MG63 (cell line): Measurements from ENCODE around the gene PPM1G. TPM values are rescaled to one million over a fixed set of nuclear protein-coding genes. Genes with fewer than 3 reads are reported as not detected.
A peak's percentile ranks its signal among the peaks of the same experiment; 100 is the strongest.

Experiments used
- DNase-seq: peaks from one replicate; pipeline ENCODE4 v3.0.0-alpha.2; 2020
- H3K27me3 ChIP-seq: fragments of 250-450 bp; sonication (Bioruptor Pico); 2 replicates; pipeline ENCODE4 v1.5.1; 2020; ENCODE audit warnings: mild to moderate bottlenecking, moderate library complexity
- H3K36me3 ChIP-seq: fragments of 250-450 bp; sonication (Bioruptor Pico); 2 replicates; pipeline ENCODE4 v1.5.1; 2020; ENCODE audit warnings: mild to moderate bottlenecking, moderate library complexity
- H3K4me3 ChIP-seq: fragments of 250-450 bp; sonication (Bioruptor Pico); 2 replicates; pipeline ENCODE4 v1.5.1; 2020; ENCODE audit warnings: mild to moderate bottlenecking, moderate library complexity
- H3K9me3 ChIP-seq: fragments of 250-450 bp; sonication (Bioruptor Pico); 2 replicates; pipeline ENCODE4 v1.5.1; 2020; ENCODE audit warnings: mild to moderate bottlenecking, moderate library complexity
- total RNA-seq: library from RNA; depleted of rRNA; stranded (reverse); fragments of >200 nt; shearing (Covaris generic); gene quantifications from 2 replicates; pipeline ENCODE4 v1.2.3, GENCODE V29; 2014; ENCODE audit warnings: low replicate concordance; rRNA removed

PPM1G gene, protein sequence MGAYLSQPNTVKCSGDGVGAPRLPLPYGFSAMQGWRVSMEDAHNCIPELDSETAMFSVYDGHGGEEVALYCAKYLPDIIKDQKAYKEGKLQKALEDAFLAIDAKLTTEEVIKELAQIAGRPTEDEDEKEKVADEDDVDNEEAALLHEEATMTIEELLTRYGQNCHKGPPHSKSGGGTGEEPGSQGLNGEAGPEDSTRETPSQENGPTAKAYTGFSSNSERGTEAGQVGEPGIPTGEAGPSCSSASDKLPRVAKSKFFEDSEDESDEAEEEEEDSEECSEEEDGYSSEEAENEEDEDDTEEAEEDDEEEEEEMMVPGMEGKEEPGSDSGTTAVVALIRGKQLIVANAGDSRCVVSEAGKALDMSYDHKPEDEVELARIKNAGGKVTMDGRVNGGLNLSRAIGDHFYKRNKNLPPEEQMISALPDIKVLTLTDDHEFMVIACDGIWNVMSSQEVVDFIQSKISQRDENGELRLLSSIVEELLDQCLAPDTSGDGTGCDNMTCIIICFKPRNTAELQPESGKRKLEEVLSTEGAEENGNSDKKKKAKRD
- total RNA-seq, result 139 and 145 TPM in 2 replicates

DNA sequence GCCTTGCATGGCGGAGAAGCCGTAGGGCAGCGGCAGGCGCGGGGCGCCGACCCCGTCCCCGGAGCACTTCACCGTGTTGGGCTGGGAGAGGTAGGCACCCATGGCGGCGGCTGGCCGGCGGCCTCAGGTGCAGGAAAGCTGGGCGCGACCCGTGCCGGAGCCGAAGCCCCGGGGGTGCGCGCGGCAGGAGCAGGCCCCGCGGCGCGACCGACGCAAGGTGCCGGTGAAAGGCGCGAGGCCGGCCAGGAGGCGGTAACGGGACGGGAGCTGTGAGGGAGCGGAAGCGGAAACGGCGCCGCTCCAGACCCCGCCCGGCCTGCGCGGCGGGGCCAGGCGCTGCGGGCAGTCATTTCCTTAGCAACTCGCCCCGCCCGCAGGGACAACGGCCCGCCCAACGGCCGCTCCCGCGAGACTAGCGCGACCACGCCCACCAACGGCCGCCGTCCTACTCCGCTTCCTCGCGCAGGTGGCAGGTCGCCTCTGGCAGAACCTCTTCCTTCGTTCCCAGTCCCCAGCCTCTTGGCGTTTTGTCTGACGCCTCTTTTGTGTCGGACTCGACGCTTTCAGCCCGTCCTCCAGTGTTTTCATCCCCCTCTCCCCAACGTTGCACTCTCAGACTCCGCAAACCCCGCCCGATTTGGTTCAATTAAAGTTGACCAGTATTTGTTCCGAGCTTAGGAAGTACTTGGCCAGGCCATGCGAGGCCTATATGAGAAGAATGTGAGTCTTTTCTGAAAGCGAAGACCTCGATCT lies at the start of gene PPM1G:
Gene PPM1G (minus strand): TSS at position 271 of the 753 bp plus-strand sequence. CDS start 169 bp downstream, at position 102.
- Histone ChIP-seq H3K27me3 (no peaks in the 10 kb centered on the region), H3K36me3 (peaks cover 28% of the 10 kb centered on the region), H3K4me3 (peak within 1 kb of the TSS; percentile 75), H3K9me3 (no peaks in the 10 kb centered on the region)
- DNase-seq, result peak; percentile 93

DNA sequence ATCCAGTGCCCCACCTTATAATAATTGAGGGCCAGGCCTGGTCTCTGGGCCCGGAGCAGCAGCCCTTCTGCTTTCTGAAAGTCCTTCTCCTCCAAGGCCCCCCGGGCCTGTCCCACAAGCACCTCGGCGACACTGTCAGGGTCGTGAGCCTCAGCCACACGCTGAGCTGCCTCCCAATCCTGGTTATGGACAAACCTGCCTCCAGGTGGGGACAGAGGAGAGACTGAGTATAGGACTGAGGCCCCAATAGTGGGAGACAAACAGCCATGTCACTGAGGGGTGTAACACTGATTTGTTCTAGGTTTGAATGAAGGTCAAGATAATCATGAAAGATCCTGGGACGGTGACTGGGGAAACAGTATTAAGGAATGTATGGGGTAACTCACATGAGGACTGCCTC lies 44.6 kb upstream of the PPM1G start:
- Histone ChIP-seq H3K4me3 (no peak overlapping the region), H3K9me3 (no peaks in the 10 kb centered on the region), H3K27me3 (no peaks in the 10 kb centered on the region), H3K36me3 (peaks cover 8% of the 10 kb centered on the region)
- no peak for DNase-seq

DNA sequence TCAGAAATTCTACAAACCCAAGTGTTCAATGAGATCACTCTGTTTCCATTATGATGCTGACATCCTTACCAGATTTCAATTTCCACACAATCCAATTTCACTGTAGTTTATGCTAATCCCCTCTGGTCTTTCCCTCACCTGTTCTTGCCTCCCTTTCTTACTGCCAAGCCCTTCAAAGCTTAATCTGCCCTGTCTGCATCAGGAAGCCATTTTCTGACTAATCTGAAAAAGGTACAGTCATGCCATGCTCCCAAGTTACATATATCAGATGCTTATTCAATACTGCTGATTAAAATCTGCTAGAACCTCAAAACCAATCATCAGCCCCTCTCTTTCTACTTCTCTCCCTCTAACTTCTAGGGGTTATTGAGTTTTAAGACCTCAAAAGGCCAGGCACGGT lies 41.7 kb upstream of the PPM1G start:
- H3K27me3 ChIP-seq, result no peaks in the 10 kb centered on the region
- no peak for DNase-seq
- H3K4me3 ChIP-seq, result no peak overlapping the region
- no peaks in the 10 kb centered on the region for H3K9me3 ChIP-seq
- peaks cover 22% of the 10 kb centered on the region for H3K36me3 ChIP-seq

DNA sequence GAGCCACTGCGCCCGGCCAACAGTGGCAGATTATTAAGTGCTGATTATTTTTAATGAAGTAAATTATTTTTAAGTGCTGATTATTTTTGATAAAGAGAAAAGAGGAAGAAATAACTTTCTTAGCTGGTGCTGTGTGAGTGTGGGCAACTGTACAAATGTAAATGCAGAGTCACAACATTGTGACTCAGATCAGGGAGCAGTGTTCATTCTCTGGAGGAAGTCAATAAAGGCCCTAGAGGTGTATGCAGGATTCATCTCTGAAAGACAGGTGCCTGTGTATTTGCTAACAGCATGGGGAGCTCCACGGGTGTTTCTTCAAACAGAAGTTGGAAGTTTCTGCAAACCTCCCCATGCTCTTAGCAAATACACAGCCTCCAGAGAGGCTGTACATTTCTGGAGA lies 39.0 kb upstream of the PPM1G start:
- Histone ChIP-seq H3K27me3 (no peaks in the 10 kb centered on the region), H3K4me3 (no peak overlapping the region), H3K36me3 (peaks cover 26% of the 10 kb centered on the region), H3K9me3 (no peaks in the 10 kb centered on the region)
- no peak for DNase-seq

DNA sequence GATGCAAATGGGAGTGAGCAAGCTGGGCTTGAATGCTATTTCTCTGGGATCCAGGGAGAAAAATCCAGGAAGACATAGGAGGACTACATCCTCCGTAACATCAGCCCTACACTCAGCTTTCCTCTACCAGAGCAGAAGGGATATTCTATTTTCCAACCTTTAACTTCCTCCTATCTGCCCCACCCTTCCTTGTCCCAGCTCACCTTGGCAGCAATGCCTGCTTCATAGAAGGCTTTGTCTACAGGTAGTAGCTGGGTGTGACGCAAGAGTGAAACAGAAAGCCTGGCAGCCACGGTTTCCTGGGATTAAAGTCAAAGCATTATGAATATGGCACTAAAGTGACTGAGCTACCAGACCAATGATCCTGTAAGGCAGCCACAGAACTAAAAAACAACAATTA lies 36.7 kb upstream of the PPM1G start:
- Histone ChIP-seq H3K9me3 (no peaks in the 10 kb centered on the region), H3K27me3 (no peaks in the 10 kb centered on the region), H3K4me3 (no peak overlapping the region), H3K36me3 (peaks cover 26% of the 10 kb centered on the region)
- no peak for DNase-seq

DNA sequence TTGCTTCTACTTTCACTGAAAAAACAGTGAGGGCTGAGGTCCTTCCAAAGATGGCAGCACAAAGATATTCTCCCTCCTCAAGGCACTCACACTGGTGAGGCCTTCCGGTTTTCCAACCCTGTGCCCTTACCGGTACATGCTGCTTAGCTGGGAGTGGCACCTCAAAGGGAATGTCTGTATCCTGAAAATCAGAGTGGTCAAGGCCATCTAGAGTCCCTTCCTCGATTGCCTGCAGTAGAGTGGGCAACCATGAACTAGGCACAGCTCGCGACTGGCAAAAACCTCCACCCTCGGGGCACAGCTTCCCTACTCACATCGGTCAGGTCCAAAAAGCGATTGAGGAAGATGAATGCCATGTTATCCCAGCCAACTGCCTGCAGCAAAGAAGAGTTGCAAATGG lies 36.2 kb upstream of the PPM1G start:
- no peak for DNase-seq
- Histone ChIP-seq H3K9me3 (no peaks in the 10 kb centered on the region), H3K27me3 (no peaks in the 10 kb centered on the region), H3K4me3 (no peak overlapping the region), H3K36me3 (peaks cover 30% of the 10 kb centered on the region)

DNA sequence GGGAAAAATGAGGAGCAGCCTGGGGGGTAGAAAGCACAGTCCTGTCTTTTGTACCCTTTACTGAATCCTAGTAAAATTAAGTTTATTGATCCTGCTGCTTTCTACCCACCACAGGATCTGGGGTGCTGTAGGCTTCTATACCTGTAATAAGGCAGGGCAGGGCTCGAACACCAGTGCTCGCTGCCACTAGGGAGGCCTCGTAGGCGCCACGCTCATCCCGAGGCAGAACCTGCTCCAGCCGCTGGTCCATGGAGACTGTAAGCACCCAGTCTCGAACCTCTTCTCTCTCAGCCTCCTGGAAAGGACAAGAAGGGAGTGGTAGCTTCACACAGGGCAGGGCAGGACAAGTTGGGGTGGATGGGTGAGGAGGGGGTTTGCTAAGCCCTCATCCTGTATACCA lies 35.8 kb upstream of the PPM1G start:
- Histone ChIP-seq H3K36me3 (peaks cover 35% of the 10 kb centered on the region), H3K9me3 (no peaks in the 10 kb centered on the region), H3K4me3 (no peak overlapping the region), H3K27me3 (no peaks in the 10 kb centered on the region)
- no peak for DNase-seq

DNA sequence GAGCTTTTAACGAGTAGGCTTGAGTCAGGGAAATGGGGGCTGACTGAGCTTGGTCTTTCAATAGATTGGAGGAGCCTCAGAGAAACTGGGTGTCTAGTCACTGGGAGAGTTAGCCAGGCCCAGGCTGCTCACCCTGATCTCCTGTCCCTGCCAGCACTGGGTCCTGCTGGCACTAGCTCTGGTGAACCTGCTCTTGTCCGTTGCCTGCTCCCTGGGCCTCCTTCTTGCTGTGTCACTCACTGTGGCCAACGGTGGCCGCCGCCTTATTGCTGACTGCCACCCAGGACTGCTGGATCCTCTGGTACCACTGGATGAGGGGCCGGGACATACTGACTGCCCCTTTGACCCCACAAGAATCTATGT lies 33.5 kb upstream of the PPM1G start:
- H3K36me3 ChIP-seq, result peaks cover 38% of the 10 kb centered on the region
- H3K4me3 ChIP-seq, result no peak overlapping the region
- no peak for DNase-seq
- no peaks in the 10 kb centered on the region for H3K9me3 ChIP-seq
- H3K27me3 ChIP-seq, result no peaks in the 10 kb centered on the region

DNA sequence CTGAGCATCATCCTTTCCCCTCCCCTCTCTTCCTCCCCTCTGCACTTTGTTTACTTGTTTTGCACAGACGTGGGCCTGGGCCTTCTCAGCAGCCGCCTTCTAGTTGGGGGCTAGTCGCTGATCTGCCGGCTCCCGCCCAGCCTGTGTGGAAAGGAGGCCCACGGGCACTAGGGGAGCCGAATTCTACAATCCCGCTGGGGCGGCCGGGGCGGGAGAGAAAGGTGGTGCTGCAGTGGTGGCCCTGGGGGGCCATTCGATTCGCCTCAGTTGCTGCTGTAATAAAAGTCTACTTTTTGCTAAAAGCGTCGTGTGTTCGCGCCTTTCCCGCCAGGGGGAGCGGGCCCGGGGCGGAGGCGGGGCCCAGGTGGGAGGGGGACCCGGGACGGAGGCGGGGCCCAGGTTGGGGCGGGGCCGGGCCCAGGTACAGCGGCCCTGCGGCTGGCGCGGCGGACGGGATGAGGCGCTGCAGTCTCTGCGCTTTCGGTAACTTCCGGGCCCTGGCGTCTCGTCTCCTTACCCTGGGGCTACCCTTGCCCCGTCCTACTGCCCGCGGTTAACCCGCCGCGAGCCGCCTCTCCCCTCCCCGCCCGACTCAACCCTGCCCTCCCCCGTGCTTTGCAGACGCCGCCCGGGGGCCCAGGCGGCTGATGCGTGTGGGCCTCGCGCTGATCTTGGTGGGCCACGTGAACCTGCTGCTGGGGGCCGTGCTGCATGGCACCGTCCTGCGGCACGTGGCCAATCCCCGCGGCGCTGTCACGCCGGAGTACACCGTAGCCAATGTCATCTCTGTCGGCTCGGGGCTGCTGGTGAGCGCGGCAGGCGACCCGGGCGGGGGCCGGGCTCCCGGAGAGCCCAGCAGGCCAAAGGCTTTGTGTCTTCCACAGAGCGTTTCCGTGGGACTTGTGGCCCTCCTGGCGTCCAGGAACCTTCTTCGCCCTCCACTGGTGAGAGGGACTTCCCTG lies 32.8 kb upstream of the PPM1G start, which contains the start of gene KRTCAP3:
Gene KRTCAP3 (plus strand): TSS at position 424 of the 962 bp plus-strand sequence. CDS start 32 bp downstream, at position 456.
- H3K4me3 ChIP-seq, result no peak within 1 kb of the TSS
- no peaks in the 10 kb centered on the region for H3K9me3 ChIP-seq
- peaks cover 35% of the 10 kb centered on the region for H3K36me3 ChIP-seq
- no peaks in the 10 kb centered on the region for H3K27me3 ChIP-seq
- no peak for DNase-seq

DNA sequence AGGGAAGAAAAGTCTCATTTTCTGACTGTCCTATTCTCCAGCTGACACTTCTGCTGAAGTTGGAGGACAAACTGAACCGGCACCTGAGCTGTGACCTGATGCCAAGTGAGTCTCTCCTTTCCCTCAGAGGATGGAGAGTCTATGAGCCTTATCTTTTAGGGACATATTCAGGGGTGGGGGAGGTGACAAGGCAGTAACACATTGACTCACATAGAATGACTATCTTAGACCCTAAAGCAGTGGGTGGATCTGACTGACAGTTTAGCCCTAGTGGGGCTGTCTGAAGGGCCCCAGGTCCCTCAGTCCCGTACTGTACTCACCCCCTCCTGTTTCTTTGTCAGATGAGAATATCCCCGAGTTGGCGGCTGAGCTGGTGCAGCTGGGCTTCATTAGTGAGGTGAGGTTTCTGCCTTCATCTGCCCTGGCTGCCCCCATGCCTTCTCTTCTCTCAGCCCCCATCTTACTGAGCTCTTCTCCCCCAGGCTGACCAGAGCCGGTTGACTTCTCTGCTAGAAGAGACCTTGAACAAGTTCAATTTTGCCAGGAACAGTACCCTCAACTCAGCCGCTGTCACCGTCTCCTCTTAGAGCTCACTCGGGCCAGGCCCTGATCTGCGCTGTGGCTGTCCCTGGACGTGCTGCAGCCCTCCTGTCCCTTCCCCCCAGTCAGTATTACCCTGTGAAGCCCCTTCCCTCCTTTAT lies 32.0 kb upstream of the PPM1G start:
- Histone ChIP-seq H3K27me3 (no peaks in the 10 kb centered on the region), H3K9me3 (no peaks in the 10 kb centered on the region), H3K36me3 (peaks cover 36% of the 10 kb centered on the region), H3K4me3 (no peak overlapping the region)
- DNase-seq, result no peak

DNA sequence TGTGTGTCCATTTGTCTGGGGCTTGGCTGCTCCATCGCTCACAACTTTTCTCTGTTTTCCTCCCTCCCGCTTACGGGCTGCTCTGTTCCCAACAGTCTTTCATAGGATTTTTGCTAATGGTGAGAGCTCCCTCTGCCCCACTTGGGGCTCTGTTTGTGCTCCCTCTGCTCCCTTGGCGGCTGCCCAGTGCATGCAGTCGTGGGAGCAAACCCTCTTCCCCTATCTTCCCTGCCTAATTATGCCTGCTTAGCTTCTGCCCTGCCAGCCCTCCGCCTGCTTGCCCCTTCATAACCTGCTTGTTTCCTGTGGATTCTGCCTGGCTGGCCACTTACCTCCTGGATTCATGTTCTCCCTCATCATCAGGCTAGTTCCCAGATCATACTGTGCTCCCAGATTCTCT lies 26.2 kb upstream of the PPM1G start:
- no peaks in the 10 kb centered on the region for H3K27me3 ChIP-seq
- DNase-seq, result no peak
- no peak overlapping the region for H3K4me3 ChIP-seq
- H3K36me3 ChIP-seq, result peaks cover 52% of the 10 kb centered on the region
- no peaks in the 10 kb centered on the region for H3K9me3 ChIP-seq

DNA sequence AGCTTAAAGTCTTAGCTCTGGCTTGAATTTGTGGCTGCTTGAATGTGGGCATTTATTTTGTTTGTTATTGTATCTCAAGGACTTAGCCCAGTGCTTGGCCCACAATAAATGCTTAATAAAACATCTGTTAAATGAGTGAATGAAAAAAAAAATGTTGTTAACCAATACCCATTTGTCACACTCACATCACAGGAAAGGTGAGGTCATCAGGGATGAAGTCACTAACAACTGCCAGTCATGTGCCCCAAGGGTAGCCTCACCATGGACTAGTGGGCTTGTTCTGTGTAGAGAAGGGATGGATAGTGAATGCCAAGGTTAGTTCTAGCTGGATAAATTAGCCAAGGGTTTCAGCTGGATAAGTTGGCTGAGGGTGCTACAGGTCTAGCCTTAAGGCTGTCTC lies 22.0 kb upstream of the PPM1G start:
- DNase-seq, result peak; percentile 53
- no peaks in the 10 kb centered on the region for H3K9me3 ChIP-seq

DNA sequence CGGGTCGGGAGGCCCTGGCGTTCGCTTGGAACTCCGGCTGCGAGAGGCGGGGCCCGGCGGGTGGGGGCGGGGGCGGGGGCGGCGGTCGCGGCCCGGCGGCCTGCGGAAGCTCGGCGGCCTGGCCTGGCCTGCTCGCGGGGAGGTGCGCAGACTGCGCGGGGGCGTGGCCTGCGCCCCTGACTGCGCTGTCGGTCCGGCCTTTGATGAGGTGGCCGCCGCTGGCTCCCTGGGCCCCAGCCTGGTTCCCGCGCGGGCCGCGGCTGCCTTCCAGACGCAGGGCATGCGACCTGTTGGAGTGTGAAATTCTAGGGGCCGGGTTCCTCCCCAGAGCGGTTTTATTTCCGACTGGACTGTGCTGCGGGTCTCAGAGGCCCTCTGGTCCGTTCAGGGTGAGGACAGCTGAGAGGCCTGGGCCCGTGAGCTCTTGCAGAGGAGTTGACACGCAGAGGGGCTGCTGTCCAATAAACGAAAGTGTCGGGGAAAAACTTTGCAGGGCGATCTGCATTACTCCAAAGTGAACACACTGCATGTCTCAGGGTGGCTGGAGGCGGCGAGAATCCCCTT lies 19.7 kb upstream of the PPM1G start:
- H3K9me3 ChIP-seq, result no peaks in the 10 kb centered on the region
- H3K27me3 ChIP-seq, result no peaks in the 10 kb centered on the region
- H3K36me3 ChIP-seq, result peaks cover 14% of the 10 kb centered on the region
- DNase-seq, result peak; percentile 90
- peak overlapping the region; percentile 100 for H3K4me3 ChIP-seq

More for the DNA sequence above, 22.0 kb upstream of the PPM1G start:
- Histone ChIP-seq H3K36me3 (peaks cover 36% of the 10 kb centered on the region), H3K4me3 (no peak overlapping the region), H3K27me3 (no peaks in the 10 kb centered on the region)

DNA sequence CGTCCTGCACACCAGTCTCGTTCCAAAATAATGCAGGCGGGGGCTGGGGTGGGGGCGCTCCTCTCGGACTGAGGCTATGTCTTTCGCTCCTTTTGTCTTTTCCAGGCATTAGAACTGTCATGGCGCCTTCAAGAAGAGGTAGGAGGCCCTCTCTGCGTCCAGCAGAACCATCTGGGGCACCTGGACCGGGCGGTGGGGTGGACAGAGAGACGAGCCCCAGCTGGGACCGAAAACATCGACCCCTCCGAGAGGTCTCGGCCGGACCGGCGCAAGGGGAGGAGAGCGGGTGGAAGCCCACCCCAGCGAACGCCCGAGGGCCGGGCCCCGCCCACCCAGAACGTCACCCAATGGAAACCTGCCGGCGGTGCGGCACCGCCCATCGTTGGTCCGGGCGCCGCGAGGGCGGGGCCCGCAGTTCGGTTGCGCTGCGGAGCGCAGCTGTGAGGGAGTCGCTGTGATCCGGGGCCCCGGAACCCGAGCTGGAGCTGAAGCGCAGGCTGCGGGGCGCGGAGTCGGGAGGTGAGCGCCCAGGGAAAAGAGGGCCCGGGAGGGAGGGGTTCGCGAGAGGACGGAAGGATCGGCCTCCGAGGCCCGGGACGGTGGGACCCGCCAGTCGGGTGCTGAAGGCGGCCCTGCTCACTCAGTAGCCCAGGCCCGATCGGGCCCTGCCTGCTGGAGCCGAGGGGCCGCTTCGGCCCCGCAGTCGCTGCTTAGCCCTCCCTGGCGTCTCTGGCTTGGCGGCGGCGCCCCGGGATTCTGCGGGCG lies 19.0 kb upstream of the PPM1G start, which contains the start of gene NRBP1:
Gene NRBP1 (plus strand): TSS at position 419 of the 765 bp plus-strand sequence. CDS start 4,643 bp downstream, outside the sequence.
- no peaks in the 10 kb centered on the region for H3K9me3 ChIP-seq
- DNase-seq, result peak; percentile 91

DNA sequence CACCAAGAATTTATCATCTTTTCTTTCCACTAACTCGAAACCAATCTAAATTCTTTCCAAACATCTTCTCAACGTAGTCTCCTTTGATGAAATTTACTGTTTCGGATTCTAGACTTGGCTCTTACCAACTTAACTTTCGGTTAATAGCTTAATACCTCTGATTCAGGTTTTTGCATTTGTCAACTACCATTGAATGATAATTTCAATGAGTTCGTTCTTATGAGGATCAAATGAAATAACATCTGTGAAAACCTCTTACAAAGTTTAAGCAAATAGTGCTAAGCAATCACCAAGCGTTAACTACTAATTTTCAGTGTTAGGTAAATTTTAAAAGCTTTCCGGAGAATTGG lies 18.4 kb upstream of the PPM1G start:
- DNase-seq, result no peak
- Histone ChIP-seq H3K27me3 (no peaks in the 10 kb centered on the region), H3K9me3 (no peaks in the 10 kb centered on the region), H3K36me3 (peaks cover 3% of the 10 kb centered on the region), H3K4me3 (peak overlapping the region; percentile 100)

More for the DNA sequence above, 19.0 kb upstream of the PPM1G start, which contains the start of gene NRBP1:
- H3K36me3 ChIP-seq, result peaks cover 7% of the 10 kb centered on the region
- peak within 1 kb of the TSS; percentile 100 for H3K4me3 ChIP-seq
- H3K27me3 ChIP-seq, result no peaks in the 10 kb centered on the region
